Prostate gland (tissue), 2 donors: ENCODE measurements around the gene TRMT6. TPM values are rescaled to one million over a fixed set of nuclear protein-coding genes. Genes with fewer than 3 reads are reported as not detected.

ENCODE experiments used
- DNase-seq: peaks from one replicate; pipeline ENCODE4 v3.0.0-alpha.2; 2019; ENCODE audit warnings: low spot score
- H3K27ac ChIP-seq, 2 donors: fragments of 200-600 bp; sonication (generic); 2 replicates each; pipeline ENCODE4 v1.5.1; 2017 to 2019
- H3K27me3 ChIP-seq: fragments of 200-600 bp; sonication (generic); replicated peaks from 2 replicates; pipeline ENCODE4 v1.5.1; 2019; ENCODE audit not compliant: insufficient read depth
- H3K36me3 ChIP-seq, 2 donors: fragments of 200-600 bp; sonication (generic); 1 replicate in 1 of 2; 2 replicates in 1 of 2; pipeline versions ENCODE4 v1.5.1 to v1.8.1; 2017 to 2019
- H3K4me1 ChIP-seq: fragments of 200-600 bp; sonication (generic); replicated peaks from 2 replicates; pipeline ENCODE4 v1.5.1; 2019
- H3K4me3 ChIP-seq, 2 donors: fragments of 200-600 bp; sonication (generic); 2 replicates each; pipeline ENCODE4 v1.5.1; 2017 to 2019
- H3K9me3 ChIP-seq: fragments of 200-600 bp; sonication (generic); 2 replicates; pipeline ENCODE4 v1.5.1; 2017
- POLR2A ChIP-seq: fragments of 450-650 bp; IDR thresholded peaks from one replicate; pipeline ENCODE4 v1.6.1; 2016; ENCODE audit warnings: antibody characterized with exemption, mild to moderate bottlenecking
- POLR2AphosphoS5 ChIP-seq: sonication (generic); formaldehyde crosslinking; IDR thresholded peaks from one replicate; pipeline ENCODE4 v1.6.1; 2017; ENCODE audit warnings: antibody characterized with exemption
- WGBS: methylation state at CpG from one replicate; pipeline ENCODE4 v1.1.5; 2018; 5-methylcytosine and 5-hydroxymethylcytosine counted together
- intact Hi-C: fragments of 100-400 bp; cut with DNase I; formaldehyde crosslinking; loops from one replicate; pipeline ENCODE4 v1.14.2; 2022
- total RNA-seq, 2 donors: library from RNA; depleted of rRNA; stranded (reverse); fragments of >200 nt; gene quantifications; one replicate each; pipeline ENCODE4 v1.1.0, GENCODE V29; 2016
- TF ChIP-seq, protein P1 (sequence below), 4 experiments: fragments of 200-600 bp in 2 of 4; fragments of 450-650 bp in 2 of 4; sonication (generic) in 2 of 4; IDR thresholded peaks; 1 replicate in 3 of 4; 2 replicates in 1 of 4; pipeline ENCODE4 v1.5.1; 2016 to 2019; ENCODE audit warnings: antibody characterized with exemption in 4 of 4, mild to moderate bottlenecking in 2 of 4, moderate library complexity in 2 of 4

The TRMT6 gene
- total RNA-seq, 2 donors from 2014 or later, result 8.3 to 14.8 TPM

DNA sequence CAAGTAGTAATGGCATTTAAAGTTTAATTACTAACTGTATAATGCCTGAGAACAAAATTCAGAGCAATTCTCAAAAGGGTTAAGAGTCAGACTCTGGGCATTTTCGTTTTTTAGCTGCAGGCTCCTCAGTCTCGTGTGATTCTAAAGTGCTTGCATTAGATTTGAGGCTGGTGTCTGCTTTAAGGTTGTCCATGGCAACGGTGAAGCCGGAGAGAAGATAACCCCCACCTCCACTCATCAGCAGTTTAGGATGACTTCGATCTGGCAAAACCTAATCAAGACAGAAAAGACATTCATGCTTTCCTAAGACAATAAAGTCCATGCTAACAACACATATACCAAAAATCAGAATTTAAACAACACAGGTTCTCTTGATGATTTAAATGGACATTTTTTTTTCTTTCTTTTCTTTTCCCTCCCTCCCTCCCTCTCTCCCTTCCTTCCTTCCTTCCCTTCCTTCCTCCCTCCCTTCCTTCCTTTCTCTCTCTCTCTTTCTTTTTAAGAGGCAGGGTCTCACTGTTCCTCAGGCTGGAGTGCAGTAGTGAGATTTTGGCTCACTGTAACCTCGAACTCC, 11.8 kb downstream of the TRMT6 start:
- no peaks in the 10 kb centered on the region for H3K4me1 ChIP-seq
- no peaks in the 10 kb centered on the region for H3K9me3 ChIP-seq
- peaks cover 7 to 12% of the 10 kb centered on the region in 2 donors for H3K36me3 ChIP-seq
- TF ChIP-seq POLR2A, result no peak
- TF ChIP-seq, protein P1, sequence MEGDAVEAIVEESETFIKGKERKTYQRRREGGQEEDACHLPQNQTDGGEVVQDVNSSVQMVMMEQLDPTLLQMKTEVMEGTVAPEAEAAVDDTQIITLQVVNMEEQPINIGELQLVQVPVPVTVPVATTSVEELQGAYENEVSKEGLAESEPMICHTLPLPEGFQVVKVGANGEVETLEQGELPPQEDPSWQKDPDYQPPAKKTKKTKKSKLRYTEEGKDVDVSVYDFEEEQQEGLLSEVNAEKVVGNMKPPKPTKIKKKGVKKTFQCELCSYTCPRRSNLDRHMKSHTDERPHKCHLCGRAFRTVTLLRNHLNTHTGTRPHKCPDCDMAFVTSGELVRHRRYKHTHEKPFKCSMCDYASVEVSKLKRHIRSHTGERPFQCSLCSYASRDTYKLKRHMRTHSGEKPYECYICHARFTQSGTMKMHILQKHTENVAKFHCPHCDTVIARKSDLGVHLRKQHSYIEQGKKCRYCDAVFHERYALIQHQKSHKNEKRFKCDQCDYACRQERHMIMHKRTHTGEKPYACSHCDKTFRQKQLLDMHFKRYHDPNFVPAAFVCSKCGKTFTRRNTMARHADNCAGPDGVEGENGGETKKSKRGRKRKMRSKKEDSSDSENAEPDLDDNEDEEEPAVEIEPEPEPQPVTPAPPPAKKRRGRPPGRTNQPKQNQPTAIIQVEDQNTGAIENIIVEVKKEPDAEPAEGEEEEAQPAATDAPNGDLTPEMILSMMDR (IDR thresholded peaks at IDR 0.05), result no peak
- no peak for TF ChIP-seq POLR2AphosphoS5
- no peaks in the 10 kb centered on the region for H3K27me3 ChIP-seq
- no peak for DNase-seq
- WGBS, result 76% methylated on average over 6 of the region's 6 CpGs
- no peak overlapping the region for H3K27ac ChIP-seq
- H3K4me3 ChIP-seq, result no peak overlapping the region
- intact Hi-C loops, result no loop called here

DNA sequence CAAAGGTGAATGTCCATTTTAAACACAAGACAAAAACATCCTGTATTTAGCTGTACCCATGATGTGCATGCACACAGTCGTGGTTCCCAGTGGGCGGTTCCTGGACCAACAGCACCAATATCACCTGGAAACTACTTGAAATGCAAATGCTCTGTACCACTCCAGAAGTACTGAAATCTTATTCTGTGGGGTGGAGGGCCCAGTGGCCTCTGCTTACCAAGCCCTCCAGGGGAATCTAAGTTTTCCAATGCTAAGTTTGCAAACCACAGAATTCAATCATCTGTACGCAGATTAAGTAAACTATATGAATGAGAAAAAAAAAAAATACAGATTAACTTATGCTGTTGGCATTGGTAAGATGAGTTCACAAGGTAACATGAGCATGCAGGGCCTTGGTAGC, 14.1 kb downstream of the TRMT6 start:
- no peaks in the 10 kb centered on the region for H3K27me3 ChIP-seq
- TF ChIP-seq, protein P1 (IDR thresholded peaks at IDR 0.05), result no peak
- TF ChIP-seq POLR2A (no peak), POLR2AphosphoS5 (no peak)
- H3K4me3 ChIP-seq, result no peak overlapping the region
- no peaks in the 10 kb centered on the region for H3K9me3 ChIP-seq
- H3K27ac ChIP-seq, result no peak overlapping the region
- WGBS, result 78% methylated on average over 3 of the region's 3 CpGs
- peaks cover 0 to 8% of the 10 kb centered on the region in 2 donors for H3K36me3 ChIP-seq
- DNase-seq, result no peak
- intact Hi-C loops, result no loop called here
- H3K4me1 ChIP-seq, result no peaks in the 10 kb centered on the region

DNA sequence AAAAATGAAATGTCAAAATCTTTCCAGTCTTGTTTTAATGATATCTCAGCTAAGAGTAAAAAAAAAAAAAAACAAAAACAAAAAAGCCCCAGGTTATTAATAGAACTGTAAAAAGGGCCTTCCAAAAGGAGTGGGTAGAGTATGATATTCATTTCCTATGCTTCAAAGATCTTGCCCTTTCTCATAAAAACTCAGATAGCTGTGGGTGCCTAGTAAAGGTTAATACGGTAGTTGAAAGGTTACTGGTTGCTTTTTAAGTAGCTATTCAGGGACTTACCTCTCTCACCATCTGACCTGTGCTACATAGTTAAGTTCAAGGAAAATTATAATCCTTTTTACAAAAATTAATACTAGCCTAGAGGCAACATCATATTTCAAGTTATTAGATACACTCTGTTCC, 14.9 kb downstream of the TRMT6 start:
- Histone ChIP-seq H3K36me3 (peaks cover 0 to 6% of the 10 kb centered on the region in 2 donors), H3K27ac (no peak overlapping the region), H3K4me1 (no peaks in the 10 kb centered on the region), H3K9me3 (no peaks in the 10 kb centered on the region), H3K27me3 (no peaks in the 10 kb centered on the region), H3K4me3 (no peak overlapping the region)
- TF ChIP-seq POLR2A (no peak), POLR2AphosphoS5 (no peak)
- TF ChIP-seq, protein P1 (IDR thresholded peaks at IDR 0.05), result no peak
- DNase-seq, result no peak
- intact Hi-C loops, result no loop called here
- WGBS, result 71% methylated on average over 1 of the region's 1 CpG

DNA sequence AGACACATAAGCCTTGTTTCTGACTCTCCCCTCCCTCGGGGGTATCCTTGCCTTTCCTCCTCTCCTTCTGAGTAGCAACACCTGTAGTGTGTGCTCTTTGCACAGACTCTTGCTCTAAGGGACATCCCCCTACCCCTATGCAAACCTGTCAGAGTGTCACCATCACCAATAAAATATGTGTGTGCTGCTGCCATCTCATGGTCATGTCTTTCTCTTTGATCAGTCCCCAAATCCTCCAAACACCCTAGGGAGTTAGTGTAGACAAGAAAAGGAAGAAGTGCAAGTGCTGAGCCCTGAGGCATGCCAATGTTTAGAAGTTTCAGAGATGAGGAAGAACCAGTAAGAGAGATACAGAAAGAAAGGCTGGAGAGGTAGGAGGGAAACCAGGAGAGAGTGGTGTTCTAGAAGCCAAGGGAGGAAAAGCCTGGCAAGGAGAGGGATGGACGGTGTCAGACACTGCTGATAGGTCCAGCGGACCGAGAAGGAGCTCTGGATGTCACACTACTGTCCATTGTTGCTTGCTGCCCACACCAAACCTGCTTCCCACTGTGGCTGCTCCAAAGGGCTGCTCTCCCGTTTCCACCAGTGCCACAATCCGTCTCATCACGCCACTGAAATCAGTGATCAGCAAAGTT, 16.4 kb downstream of the TRMT6 start:
- no peak for DNase-seq
- TF ChIP-seq, protein P1 (IDR thresholded peaks at IDR 0.05), result peak in 2 of 4 experiments; percentile 23 to 25
- no peak for TF ChIP-seq POLR2A
- no peak for TF ChIP-seq POLR2AphosphoS5
- Histone ChIP-seq H3K4me1 (no peaks in the 10 kb centered on the region), H3K4me3 (no peak overlapping the region), H3K27me3 (no peaks in the 10 kb centered on the region), H3K9me3 (no peaks in the 10 kb centered on the region), H3K27ac (no peak overlapping the region), H3K36me3 (no peaks in the 10 kb centered on the region)
- intact Hi-C loops, result no loop called here
- 67% methylated on average over 7 of the region's 7 CpGs for WGBS

DNA sequence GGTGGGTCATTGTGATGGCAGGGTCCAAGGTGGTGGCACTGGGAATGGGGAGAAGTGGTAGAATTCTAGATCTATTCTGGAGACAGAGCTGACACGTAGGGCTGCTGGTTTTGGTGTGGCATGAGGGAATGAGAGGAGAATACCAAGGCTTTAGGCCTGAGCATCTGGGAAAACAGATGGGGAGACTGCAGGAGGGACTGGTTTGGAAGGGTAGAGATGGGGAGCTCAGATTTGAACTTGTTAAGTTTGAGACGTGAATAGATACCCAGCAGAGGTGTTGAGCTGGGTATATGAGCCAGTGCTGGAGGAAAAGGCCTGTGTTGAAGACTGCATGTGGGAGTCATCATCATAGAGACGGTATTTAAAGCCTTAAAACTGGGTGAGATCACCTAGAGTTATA, 17.5 kb downstream of the TRMT6 start:
- no peak overlapping the region for H3K4me3 ChIP-seq
- no peaks in the 10 kb centered on the region for H3K9me3 ChIP-seq
- H3K27ac ChIP-seq, result no peak overlapping the region
- 75% methylated on average over 3 of the region's 3 CpGs for WGBS
- no peaks in the 10 kb centered on the region for H3K4me1 ChIP-seq
- no peaks in the 10 kb centered on the region for H3K36me3 ChIP-seq
- TF ChIP-seq POLR2AphosphoS5 (no peak), POLR2A (no peak)
- TF ChIP-seq, protein P1 (IDR thresholded peaks at IDR 0.05), result no peak
- intact Hi-C loops, result no loop called here
- H3K27me3 ChIP-seq, result no peaks in the 10 kb centered on the region
- no peak for DNase-seq
